Activated CD4-positive, alpha-beta memory T cell treated with anti-CD3 and anti-CD28 coated beads, Interleukin-2, amount 10 ng/mL, durations not matched to agents 7 days and 5 days (primary cell): ENCODE data around the gene TTPAL. TPM values are rescaled to one million over a fixed set of nuclear protein-coding genes. Genes with fewer than 3 reads are reported as not detected.

Experiments
- CTCF ChIA-PET: fragments of 350-600 bp; sonication (Branson Sonifier 250); formaldehyde crosslinking; loops from one replicate; lab custom pipeline; 2021; ENCODE audit warnings: antibody characterized with exemption, inconsistent platforms; lab: Charles Lee
- POLR2A ChIA-PET: fragments of 350-600 bp; sonication (Branson Sonifier 250); formaldehyde crosslinking; loops from one replicate; lab custom pipeline; 2021; ENCODE audit warnings: antibody characterized with exemption; lab: Charles Lee
- DNase-seq: peaks from one replicate; pipeline ENCODE4 v3.0.0-alpha.2; 2020
- H3K27ac Mint-ChIP-seq: one replicate; pipeline ENCODE4 v1.8.0; 2021; ENCODE audit warnings: mild to moderate bottlenecking, mixed read lengths
- H3K27me3 Mint-ChIP-seq: one replicate; pipeline ENCODE4 v1.8.0; 2021; ENCODE audit warnings: mixed read lengths
- H3K36me3 Mint-ChIP-seq: one replicate; pipeline ENCODE4 v1.8.0; 2021; ENCODE audit warnings: low read depth, mixed read lengths
- H3K4me1 Mint-ChIP-seq: one replicate; pipeline ENCODE4 v1.8.0; 2021; ENCODE audit warnings: mixed read lengths
- H3K4me3 Mint-ChIP-seq: one replicate; pipeline ENCODE4 v1.8.0; 2021; ENCODE audit warnings: mild to moderate bottlenecking, mixed read lengths
- H3K9me3 Mint-ChIP-seq: one replicate; pipeline ENCODE4 v1.8.0; 2021; ENCODE audit warnings: mixed read lengths
- total RNA-seq, 2 experiments: library from RNA; stranded (reverse); gene quantifications; one replicate each; pipeline ENCODE4 v1.2.3, GENCODE V29; 2021

The TTPAL gene, protein sequence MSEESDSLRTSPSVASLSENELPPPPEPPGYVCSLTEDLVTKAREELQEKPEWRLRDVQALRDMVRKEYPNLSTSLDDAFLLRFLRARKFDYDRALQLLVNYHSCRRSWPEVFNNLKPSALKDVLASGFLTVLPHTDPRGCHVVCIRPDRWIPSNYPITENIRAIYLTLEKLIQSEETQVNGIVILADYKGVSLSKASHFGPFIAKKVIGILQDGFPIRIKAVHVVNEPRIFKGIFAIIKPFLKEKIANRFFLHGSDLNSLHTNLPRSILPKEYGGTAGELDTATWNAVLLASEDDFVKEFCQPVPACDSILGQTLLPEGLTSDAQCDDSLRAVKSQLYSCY
- total RNA-seq, result 10 to 100 TPM; 15.5 to 16.6 TPM

DNA sequence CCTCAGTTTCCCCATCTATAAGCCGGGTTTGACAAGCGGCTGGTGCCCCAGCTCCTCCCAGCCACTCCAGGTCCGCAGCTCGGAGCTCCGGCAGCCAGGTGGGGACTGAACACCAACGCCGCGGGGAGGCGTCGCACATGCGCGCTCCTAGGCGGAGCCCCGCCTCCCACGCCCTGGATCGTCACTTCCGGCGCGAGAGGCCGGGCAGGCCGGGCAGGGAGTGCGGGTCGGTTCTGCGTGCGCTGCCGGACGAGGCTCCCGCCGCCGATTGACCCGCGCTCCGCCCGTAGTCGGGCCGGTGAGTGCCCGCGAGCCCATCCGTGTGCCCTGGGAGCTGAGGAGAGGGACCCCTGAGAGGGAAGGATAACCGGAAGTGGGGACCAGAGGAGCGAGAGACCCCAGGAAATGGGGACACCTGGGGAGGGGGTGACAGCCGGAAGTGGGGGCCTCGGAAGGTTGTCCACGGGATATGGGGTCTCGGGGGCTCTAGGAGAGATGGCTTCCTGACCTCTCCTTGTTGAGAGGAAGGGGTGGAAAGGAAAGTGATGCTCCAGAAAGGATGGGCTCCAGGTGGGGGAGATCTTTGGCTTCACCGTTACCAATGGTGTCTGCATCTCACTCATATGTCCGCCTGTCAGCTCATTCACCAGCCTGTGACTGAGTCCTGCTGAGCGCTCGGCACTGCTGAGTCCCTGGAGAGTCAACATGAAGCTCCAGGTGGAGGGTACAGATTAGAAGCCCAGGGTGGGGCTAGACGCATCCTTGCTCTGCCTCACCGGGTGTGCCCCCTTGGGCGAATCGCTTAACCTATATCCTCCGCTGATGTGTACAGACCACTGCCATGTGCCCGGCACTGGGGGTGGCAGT lies at the start of gene TTPAL:
Gene TTPAL (plus strand): TSS at position 181 of the 867 bp plus-strand sequence. CDS start 4,126 bp downstream, outside the sequence.
- Mint-ChIP-seq H3K36me3 (peaks cover 8% of the 10 kb centered on the region), H3K4me3 (peak within 1 kb of the TSS; percentile 93), H3K9me3 (no peaks in the 10 kb centered on the region), H3K4me1 (peaks cover 25% of the 10 kb centered on the region), H3K27ac (peak within 1 kb of the TSS; percentile 91), H3K27me3 (no peaks in the 10 kb centered on the region)
- POLR2A ChIA-PET, result interaction anchor here (0.5 to 3.6 kb wide), 20 partner anchors 9 to 266 kb away, joined by 3 to 29 read pairs (median 4); partner anchors contain the start of genes FITM2, OSER1 and SERINC3
- CTCF ChIA-PET, result interaction anchor here (0.7 to 2.3 kb wide), 11 partner anchors 14 to 816 kb away, joined by 3 to 10 read pairs (median 4); partner anchors contain the start of gene SERINC3
- DNase-seq, result peak; percentile 91

DNA sequence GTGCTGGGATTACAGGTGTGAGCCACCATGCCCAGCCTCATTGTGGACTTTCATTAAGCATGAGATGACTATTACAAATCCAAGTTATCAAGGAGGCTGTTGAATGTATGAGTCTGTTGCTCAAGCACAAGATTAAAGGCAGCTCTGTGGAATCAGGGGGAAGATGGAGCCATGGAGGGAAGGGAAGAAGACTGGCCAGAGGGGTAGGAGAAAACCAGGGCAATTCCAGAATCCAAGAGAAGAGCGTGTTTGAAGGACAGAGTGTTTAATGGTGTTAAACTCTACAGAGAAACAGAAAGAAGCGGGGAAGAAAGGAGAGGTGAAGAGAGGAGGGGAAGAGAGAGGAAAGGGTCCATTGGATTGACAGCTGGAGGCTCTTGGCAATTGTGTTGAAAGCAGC lies 49.8 kb upstream of the TTPAL start:
- ChIA-PET POLR2A (no interaction called here), CTCF (no interaction called here)
- peaks cover 7% of the 10 kb centered on the region for H3K27me3 Mint-ChIP-seq
- H3K4me3 Mint-ChIP-seq, result no peak overlapping the region
- no peaks in the 10 kb centered on the region for H3K9me3 Mint-ChIP-seq
- H3K4me1 Mint-ChIP-seq, result no peaks in the 10 kb centered on the region
- DNase-seq, result no peak
- H3K36me3 Mint-ChIP-seq, result no peaks in the 10 kb centered on the region
- H3K27ac Mint-ChIP-seq, result no peak overlapping the region

DNA sequence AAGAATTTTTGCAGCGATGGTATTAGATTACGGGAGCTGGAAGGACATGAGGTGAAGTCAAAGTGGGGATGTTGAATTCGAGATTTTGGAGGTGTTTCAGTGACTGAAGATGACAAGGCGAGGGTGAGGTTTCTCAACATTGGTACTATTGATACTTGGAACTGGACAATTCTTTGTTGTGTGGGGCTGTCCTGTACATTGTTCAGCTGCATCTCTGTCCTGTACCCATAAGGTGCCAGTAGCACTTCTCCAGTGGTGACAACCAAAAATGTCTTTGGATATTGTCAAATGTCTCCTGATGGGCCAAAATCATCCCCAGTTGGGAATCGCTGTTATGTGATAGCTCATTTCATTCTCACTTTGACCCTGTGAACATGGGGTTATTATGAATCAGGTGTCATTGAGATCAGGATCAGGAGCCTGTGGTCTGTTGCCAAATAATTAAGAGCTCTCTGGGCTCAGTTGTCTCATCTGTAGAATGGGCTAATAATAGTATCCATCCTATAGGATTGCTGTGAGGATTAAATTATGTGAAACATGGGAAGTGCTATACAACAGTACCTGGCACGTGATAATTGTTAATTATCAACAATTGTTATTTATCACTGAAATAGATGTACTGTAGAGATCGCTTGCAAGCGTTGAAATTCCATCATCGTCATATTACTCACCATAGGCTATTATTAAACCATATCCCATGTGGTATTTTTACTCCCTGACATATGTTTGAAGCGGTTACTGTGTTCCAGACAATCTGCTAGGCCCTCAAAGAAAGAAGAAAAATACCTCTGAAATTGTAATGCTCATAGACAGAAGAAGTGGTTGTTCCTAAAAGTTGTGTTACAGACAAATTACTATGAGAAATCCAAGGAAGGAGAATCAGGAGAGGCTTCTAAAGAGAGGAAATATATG lies 48.5 kb upstream of the TTPAL start:
- Mint-ChIP-seq H3K9me3 (no peaks in the 10 kb centered on the region), H3K27ac (no peak overlapping the region), H3K27me3 (peaks cover 7% of the 10 kb centered on the region), H3K4me3 (no peak overlapping the region), H3K4me1 (no peaks in the 10 kb centered on the region), H3K36me3 (no peaks in the 10 kb centered on the region)
- ChIA-PET POLR2A (no interaction called here), CTCF (no interaction called here)
- no peak for DNase-seq

DNA sequence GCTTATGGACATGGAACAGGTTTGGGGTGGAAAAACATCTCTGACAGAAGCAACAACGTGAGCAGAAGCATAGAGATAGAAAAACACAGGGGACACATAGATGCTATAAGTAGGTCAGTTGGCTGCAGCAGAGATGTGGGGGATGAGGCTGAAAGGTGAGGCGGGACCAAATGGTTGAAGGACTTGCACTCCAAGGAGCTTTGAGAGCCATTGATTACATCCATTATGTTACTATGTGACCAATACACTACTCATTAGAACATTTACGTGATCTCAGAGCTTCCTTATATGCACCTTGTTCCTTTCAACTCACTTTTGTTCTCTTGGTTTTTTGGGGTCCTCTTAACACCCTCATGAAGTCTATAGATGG lies 47.9 kb upstream of the TTPAL start:
- DNase-seq, result no peak
- ChIA-PET POLR2A (no interaction called here), CTCF (no interaction called here)
- Mint-ChIP-seq H3K4me1 (no peaks in the 10 kb centered on the region), H3K9me3 (no peaks in the 10 kb centered on the region), H3K27ac (no peak overlapping the region), H3K27me3 (peaks cover 9% of the 10 kb centered on the region), H3K4me3 (no peak overlapping the region), H3K36me3 (no peaks in the 10 kb centered on the region)

DNA sequence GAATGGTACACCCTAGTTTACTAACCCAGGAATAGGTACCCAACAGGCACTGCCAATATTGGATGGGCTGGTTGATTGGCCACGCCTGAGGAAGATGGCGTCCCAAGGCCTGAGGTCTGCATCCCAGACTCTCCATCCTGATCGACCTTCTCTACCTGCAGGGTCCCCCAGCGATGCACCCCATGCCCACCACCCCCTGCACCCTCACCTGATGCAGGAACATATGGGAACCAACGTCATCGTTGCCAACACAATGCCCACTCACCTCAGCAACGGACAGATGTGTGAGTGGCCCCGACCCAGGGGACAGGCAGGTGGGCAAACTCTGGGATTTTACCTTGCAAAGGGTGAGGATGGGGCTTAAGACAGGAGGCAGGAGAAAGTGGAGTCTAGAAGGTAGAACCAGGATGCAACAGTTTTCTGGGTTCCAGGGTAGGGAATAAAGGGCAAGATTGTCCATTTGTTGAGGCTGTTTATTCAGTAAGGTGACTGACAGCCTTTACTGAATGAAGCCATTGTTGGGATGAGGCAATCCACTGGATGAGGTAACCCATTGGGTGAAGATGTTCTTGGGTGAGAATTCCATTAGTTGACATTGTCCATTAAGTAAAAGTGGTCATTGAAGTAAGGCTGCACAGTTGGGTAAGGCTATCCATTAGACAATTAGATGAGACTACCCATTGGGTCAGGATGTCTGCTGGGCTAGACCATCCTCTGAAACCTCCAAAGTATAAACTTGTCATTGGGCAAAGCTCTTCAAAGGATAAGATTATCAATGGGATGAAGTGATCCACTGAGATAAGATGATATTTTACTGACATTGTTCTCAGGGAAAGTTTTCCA lies 47.3 kb upstream of the TTPAL start:
- no peaks in the 10 kb centered on the region for H3K9me3 Mint-ChIP-seq
- CTCF ChIA-PET, result no interaction called here
- POLR2A ChIA-PET, result no interaction called here
- peaks cover 13% of the 10 kb centered on the region for H3K27me3 Mint-ChIP-seq
- H3K4me1 Mint-ChIP-seq, result no peaks in the 10 kb centered on the region
- H3K27ac Mint-ChIP-seq, result no peak overlapping the region
- no peak overlapping the region for H3K4me3 Mint-ChIP-seq
- no peak for DNase-seq
- no peaks in the 10 kb centered on the region for H3K36me3 Mint-ChIP-seq

DNA sequence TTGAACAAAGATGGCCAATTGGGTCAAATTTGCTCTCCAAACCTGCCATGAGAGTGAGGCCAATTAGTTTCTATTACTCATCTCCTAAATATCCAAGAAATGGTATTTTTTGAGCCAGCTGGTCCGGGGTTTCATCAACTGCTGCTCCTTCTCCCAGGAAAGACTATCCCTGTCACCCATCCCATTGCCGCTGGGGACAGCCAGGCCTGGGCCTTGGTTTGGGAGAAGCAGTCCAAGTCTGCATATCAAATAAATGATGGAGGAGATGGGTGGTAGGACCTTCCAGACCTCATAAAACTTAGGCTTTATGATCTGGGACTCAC lies 46.7 kb upstream of the TTPAL start:
- no peak for DNase-seq
- Mint-ChIP-seq H3K4me1 (no peaks in the 10 kb centered on the region), H3K36me3 (no peaks in the 10 kb centered on the region), H3K27me3 (peaks cover 13% of the 10 kb centered on the region), H3K27ac (no peak overlapping the region), H3K4me3 (no peak overlapping the region), H3K9me3 (no peaks in the 10 kb centered on the region)
- ChIA-PET POLR2A (no interaction called here), CTCF (no interaction called here)

DNA sequence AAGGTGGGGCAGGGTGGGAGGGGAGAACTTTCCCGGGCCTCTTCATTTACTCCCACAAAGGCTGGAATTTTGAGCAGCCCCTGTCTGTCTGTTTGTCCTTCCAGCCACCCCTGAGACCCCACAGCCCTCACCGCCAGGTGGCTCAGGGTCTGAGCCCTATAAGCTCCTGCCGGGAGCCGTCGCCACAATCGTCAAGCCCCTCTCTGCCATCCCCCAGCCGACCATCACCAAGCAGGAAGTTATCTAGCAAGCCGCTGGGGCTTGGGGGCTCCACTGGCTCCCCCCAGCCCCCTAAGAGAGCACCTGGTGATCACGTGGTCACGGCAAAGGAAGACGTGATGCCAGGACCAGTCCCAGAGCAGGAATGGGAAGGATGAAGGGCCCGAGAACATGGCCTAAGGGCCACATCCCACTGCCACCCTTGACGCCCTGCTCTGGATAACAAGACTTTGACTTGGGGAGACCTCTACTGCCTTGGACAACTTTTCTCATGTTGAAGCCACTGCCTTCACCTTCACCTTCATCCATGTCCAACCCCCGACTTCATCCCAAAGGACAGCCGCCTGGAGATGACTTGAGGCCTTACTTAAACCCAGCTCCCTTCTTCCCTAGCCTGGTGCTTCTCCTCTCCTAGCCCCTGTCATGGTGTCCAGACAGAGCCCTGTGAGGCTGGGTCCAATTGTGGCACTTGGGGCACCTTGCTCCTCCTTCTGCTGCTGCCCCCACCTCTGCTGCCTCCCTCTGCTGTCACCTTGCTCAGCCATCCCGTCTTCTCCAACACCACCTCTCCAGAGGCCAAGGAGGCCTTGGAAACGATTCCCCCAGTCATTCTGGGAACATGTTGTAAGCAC lies 46.0 kb upstream of the TTPAL start:
- Mint-ChIP-seq H3K9me3 (no peaks in the 10 kb centered on the region), H3K27me3 (peaks cover 15% of the 10 kb centered on the region), H3K36me3 (no peaks in the 10 kb centered on the region), H3K27ac (no peak overlapping the region), H3K4me3 (no peak overlapping the region), H3K4me1 (no peaks in the 10 kb centered on the region)
- no peak for DNase-seq
- ChIA-PET CTCF (no interaction called here), POLR2A (no interaction called here)

DNA sequence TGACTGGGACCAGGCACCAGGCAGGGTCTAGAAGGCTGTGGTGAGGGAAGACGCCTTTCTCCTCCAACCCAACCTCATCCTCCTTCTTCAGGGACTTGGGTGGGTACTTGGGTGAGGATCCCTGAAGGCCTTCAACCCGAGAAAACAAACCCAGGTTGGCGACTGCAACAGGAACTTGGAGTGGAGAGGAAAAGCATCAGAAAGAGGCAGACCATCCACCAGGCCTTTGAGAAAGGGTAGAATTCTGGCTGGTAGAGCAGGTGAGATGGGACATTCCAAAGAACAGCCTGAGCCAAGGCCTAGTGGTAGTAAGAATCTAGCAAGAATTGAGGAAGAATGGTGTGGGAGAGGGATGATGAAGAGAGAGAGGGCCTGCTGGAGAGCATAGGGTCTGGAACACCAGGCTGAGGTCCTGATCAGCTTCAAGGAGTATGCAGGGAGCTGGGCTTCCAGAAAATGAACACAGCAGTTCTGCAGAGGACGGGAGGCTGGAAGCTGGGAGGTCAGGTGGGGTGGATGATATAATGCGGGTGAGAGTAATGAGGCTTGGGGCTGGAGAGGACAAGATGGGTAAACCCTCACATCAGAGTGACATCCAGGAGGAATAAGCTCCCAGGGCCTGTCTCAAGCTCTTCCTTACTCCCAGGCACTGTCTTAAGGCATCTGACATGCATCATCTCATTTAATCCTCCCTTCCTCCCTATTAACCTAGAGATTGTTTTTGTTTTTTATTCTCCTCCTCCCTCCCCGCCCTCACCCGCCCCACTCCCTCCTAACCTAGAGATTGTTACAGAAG lies 45.2 kb upstream of the TTPAL start:
- no peaks in the 10 kb centered on the region for H3K4me1 Mint-ChIP-seq

DNA sequence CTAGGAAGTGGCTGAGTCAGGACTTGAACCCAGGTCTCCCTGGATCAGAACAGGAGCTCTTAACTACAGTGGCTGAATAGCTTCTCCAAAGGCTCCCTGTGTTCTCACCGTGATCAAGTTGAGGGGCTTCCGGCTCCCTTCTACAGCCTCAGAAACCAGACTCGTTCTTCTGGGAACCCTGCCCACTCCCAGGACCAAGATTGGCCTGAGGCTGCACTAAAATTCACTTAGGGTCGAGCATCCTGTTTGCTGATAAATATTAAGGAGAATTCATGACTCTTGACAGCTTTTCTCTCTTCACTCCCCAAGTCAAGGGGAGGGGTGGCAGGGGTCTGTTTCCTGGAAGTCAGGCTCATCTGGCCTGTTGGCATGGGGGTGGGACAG lies 44.6 kb upstream of the TTPAL start:
- no peak overlapping the region for H3K27ac Mint-ChIP-seq
- CTCF ChIA-PET, result no interaction called here
- no peak overlapping the region for H3K4me3 Mint-ChIP-seq
- no peaks in the 10 kb centered on the region for H3K36me3 Mint-ChIP-seq
- POLR2A ChIA-PET, result no interaction called here
- no peaks in the 10 kb centered on the region for H3K4me1 Mint-ChIP-seq
- no peak for DNase-seq
- peaks cover 15% of the 10 kb centered on the region for H3K27me3 Mint-ChIP-seq
- H3K9me3 Mint-ChIP-seq, result no peaks in the 10 kb centered on the region

More for the DNA sequence above, 45.2 kb upstream of the TTPAL start:
- Mint-ChIP-seq H3K4me3 (no peak overlapping the region), H3K9me3 (no peaks in the 10 kb centered on the region), H3K27me3 (peaks cover 15% of the 10 kb centered on the region), H3K27ac (no peak overlapping the region), H3K36me3 (no peaks in the 10 kb centered on the region)
- ChIA-PET POLR2A (no interaction called here), CTCF (no interaction called here)
- no peak for DNase-seq

DNA sequence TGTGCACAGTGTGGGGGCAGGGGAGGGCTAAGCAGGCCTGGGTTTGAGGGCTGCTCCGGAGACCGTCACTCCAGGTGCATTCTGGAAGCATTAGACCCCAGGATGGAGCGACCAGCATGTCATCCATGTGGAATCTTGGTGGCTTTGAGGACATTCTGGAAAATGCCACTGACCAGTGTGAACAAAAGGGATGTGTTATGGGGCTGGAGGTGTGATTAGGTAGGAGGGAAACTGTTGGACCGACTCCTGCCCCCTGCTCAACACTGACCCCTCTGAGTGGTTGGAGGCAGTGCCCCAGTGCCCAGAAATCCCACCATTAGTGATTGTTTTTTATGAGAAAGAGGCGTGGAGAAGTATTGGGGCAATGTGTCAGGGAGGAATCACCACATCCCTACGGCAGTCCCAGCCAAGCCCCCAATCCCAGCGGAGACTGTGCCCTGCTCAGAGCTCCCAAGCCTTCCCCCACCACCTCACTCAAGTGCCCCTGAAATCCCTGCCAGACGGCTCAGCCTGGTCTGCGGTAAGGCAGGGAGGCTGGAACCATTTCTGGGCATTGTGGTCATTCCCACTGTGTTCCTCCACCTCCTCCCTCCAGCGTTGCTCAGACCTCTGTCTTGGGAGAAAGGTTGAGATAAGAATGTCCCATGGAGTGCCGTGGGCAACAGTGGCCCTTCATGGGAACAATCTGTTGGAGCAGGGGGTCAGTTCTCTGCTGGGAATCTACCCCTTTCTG lies 44.0 kb upstream of the TTPAL start:
- CTCF ChIA-PET, result no interaction called here
- no peaks in the 10 kb centered on the region for H3K4me1 Mint-ChIP-seq

More for the DNA sequence above, 44.0 kb upstream of the TTPAL start:
- POLR2A ChIA-PET, result no interaction called here
- Mint-ChIP-seq H3K36me3 (no peaks in the 10 kb centered on the region), H3K4me3 (no peak overlapping the region), H3K27ac (no peak overlapping the region), H3K27me3 (peaks cover 15% of the 10 kb centered on the region), H3K9me3 (no peaks in the 10 kb centered on the region)
- no peak for DNase-seq
